Left ventricle myocardium superior (tissue), 1 donor: ENCODE data around the gene YTHDC2. TPM values are rescaled to one million over a fixed set of nuclear protein-coding genes. Genes with fewer than 3 reads are reported as not detected.

Experiments
- total RNA-seq: library from RNA; stranded (reverse); fragmentation: NEBNext Ultra II Directional; extraction: Animal tissue kit (Norgen Biotek cat#: 25700); gene quantifications from one replicate; pipeline ENCODE4 v1.2.1, GENCODE V29; 2021
- donor health status: DM: no; HTN: yes; CAD: no; lungs with severe emphysema.

YTHDC2 gene
- total RNA-seq, 1 donor from 2014 or later, result 13.4 TPM

Other genes starting within 250 kb of the YTHDC2 start
- gene TSSK1B, start 78.7 kb upstream of the YTHDC2 start, total RNA-seq, result not detected
- 27.1 TPM for gene MCC, start 25.2 kb upstream of the YTHDC2 start, total RNA-seq